Glutamatergic neuron (in vitro differentiated cells): ENCODE results near the gene LAMTOR2. TPM values are rescaled to one million over a fixed set of nuclear protein-coding genes. Genes with fewer than 3 reads are reported as not detected.
A peak's percentile ranks its signal among the peaks of the same experiment; 100 is the strongest.

Experiments used
- DNase-seq: peaks from one replicate; pipeline ENCODE4 v3.0.0; 2022
- H3K27ac Mint-ChIP-seq: one replicate; pipeline ENCODE4 v1.8.0; 2020; ENCODE audit warnings: mild to moderate bottlenecking, mixed read lengths, inconsistent platforms; ENCODE audit not compliant: unreplicated experiment
- H3K27me3 Mint-ChIP-seq: one replicate; pipeline ENCODE4 v1.8.0; 2020; ENCODE audit warnings: mild to moderate bottlenecking, moderate library complexity, mixed read lengths, inconsistent platforms; ENCODE audit not compliant: unreplicated experiment
- H3K36me3 Mint-ChIP-seq: one replicate; pipeline ENCODE4 v1.8.0; 2020; ENCODE audit warnings: mild to moderate bottlenecking, mixed read lengths, inconsistent platforms; ENCODE audit not compliant: unreplicated experiment
- H3K4me1 Mint-ChIP-seq: one replicate; pipeline ENCODE4 v1.8.0; 2020; ENCODE audit warnings: mild to moderate bottlenecking, low read depth, mixed read lengths, inconsistent platforms; ENCODE audit not compliant: unreplicated experiment
- H3K4me3 Mint-ChIP-seq: one replicate; pipeline ENCODE4 v1.8.0; 2020; ENCODE audit warnings: mild to moderate bottlenecking, mixed read lengths, inconsistent platforms; ENCODE audit not compliant: unreplicated experiment
- H3K9me3 Mint-ChIP-seq: one replicate; pipeline ENCODE4 v1.8.0; 2020; ENCODE audit warnings: mild to moderate bottlenecking, moderate library complexity, mixed read lengths, inconsistent platforms; ENCODE audit not compliant: unreplicated experiment
- total RNA-seq: library from RNA; stranded (reverse); fragmentation: NEBNext Ultra II Directional; extraction: Animal tissue kit (Norgen Biotek cat#: 25700); gene quantifications from one replicate; pipeline ENCODE4 v1.2.1, GENCODE V29; 2021; ENCODE audit not compliant: unreplicated experiment
- TF ChIP-seq, protein P1 (sequence below): fragments of 200-600 bp; sonication (generic); IDR thresholded peaks from one replicate; pipeline ENCODE4 v1.5.0; 2021; ENCODE audit not compliant: partially characterized antibody, unreplicated experiment

LAMTOR2 gene
- total RNA-seq, 1 donor from 2014 or later = 47.0 TPM

DNA sequence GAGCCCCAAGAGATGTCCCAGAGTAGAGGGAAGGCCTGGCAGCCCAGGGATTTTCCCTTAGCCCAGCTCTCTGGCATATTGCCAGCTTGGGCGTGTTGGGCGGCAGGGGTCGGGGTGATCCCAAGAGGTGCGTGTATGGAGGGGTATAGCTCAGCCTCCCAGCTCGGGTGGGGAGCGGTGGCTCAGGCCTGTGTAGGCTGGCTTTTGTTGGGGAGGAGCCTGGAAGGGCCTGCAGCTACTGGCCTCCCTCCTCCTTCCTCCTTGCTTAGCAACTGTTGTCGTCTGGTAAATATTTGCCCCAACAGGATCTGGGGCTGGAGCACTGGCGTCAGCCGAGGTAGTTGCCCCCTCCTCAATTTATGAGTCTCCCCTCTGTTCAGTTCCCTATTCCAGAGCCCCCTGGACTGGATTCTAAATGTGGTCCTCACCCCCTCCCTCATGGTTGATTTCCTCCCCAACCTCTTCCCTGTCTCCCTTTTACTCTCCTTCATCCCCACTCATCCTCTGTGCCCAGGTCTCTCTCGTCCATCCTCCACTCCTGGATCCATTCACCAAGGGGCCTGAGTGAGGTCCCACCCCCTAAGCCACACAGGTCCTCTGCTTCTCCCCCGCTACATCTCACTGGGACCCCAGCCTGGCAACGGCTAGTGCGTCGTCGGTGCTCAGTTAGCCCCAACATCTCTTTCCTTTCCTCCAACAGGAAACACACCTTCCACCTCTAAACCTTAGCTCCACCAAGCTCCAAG lies 49.7 kb downstream of the LAMTOR2 start:
- DNase-seq = no peak
- H3K27ac Mint-ChIP-seq = no peak overlapping the region
- H3K4me1 Mint-ChIP-seq = peaks cover 21% of the 10 kb centered on the region
- peaks cover 7% of the 10 kb centered on the region for H3K27me3 Mint-ChIP-seq
- peak overlapping the region; percentile 59 for H3K4me3 Mint-ChIP-seq
- no peaks in the 10 kb centered on the region for H3K36me3 Mint-ChIP-seq
- TF ChIP-seq, protein P1, sequence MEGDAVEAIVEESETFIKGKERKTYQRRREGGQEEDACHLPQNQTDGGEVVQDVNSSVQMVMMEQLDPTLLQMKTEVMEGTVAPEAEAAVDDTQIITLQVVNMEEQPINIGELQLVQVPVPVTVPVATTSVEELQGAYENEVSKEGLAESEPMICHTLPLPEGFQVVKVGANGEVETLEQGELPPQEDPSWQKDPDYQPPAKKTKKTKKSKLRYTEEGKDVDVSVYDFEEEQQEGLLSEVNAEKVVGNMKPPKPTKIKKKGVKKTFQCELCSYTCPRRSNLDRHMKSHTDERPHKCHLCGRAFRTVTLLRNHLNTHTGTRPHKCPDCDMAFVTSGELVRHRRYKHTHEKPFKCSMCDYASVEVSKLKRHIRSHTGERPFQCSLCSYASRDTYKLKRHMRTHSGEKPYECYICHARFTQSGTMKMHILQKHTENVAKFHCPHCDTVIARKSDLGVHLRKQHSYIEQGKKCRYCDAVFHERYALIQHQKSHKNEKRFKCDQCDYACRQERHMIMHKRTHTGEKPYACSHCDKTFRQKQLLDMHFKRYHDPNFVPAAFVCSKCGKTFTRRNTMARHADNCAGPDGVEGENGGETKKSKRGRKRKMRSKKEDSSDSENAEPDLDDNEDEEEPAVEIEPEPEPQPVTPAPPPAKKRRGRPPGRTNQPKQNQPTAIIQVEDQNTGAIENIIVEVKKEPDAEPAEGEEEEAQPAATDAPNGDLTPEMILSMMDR = no peak
- peaks cover 6% of the 10 kb centered on the region for H3K9me3 Mint-ChIP-seq

DNA sequence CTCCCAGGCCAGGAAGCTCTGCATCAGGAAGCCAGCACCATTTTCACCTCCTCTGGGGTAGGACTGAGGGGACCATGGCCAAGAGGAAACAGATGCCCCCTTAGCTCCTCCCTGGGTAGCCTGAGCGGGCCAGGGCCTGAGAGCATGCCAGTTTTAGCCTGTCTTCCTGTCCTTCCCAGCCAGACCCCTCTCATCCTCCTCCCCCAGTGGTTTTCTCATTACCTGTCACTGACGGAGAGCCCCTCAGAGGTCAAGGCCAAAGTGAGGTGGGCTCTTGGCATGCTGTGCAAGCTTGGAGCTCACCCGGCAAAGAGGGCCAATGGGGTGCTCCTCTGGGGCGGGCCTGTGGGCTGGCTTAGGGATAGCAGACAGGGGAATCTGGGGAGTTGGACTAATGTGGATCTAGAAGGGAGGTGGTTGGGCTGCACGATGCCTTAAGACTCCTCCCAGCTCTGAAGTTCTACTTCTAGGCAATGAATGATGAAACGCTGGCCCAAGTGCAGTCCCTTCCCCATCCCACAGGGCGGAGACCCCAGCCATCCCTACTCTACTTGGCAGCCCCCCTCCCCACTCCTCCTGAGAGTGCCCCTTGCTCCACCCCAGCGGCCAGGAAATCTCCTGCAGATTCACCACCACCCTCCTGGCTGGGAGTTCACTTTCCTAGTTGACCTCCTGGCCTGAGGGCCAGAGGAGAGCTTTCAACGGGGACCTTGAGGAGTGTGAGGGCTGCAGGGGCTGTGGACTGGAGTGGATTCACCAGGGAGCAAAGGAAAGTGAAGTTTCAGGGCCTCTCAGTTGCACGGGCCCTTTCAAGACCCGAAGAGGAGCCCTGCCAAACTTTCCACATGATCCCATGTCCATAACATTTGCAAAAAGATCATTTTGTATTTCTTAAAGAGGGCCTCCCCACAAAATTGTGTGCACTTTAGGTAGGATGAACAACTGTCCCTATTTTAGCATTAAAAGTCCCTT lies 50.6 kb downstream of the LAMTOR2 start:
- Mint-ChIP-seq H3K4me3 (peak overlapping the region; percentile 74), H3K36me3 (no peaks in the 10 kb centered on the region), H3K27ac (no peak overlapping the region), H3K9me3 (peaks cover 8% of the 10 kb centered on the region), H3K4me1 (peaks cover 21% of the 10 kb centered on the region), H3K27me3 (peaks cover 5% of the 10 kb centered on the region)
- TF ChIP-seq, protein P1 = no peak
- no peak for DNase-seq

DNA sequence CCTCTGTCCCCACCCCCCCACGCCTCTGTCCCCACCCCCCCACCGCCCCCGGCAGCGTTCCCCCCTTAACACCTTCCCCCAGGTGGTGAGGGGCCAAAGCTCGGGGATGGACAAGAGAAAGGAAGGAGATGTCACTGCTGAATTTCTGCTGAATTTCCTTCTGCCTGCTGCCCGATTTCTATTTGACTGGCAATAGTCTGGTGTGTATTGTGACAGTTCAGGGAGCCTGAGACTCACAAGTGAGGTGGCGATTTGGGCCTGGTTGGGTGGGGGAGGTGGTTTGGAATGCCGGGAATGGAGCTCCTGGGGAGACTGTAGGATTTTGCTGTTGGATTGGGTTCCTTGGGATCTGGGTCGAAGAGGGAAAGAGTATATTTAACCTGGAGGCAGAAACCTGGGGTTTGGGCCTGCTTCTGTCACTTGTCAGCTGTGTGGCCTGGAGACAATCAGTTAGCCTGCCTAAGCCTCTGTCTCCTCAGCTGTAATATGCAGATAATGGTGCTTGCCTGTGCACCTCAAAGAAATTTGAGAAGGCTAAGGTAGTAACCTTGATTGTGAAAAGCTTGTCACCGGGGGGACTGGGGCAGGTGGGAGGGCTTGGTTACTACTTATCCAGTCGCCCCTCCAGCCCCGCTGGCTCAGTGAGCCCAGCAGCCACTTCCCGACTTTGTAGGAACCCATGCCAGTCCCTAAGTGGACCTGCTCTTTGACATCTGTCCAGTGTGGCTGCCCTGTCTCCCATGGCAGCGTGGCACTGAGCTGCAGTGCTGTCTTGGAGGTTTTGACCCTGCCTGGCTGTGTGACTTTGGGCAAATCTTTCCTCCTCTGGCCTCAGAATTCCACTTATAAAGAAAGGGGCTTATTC lies 52.3 kb downstream of the LAMTOR2 start:
- TF ChIP-seq, protein P1 = no peak
- Mint-ChIP-seq H3K36me3 (no peaks in the 10 kb centered on the region), H3K9me3 (peaks cover 8% of the 10 kb centered on the region), H3K4me1 (peaks cover 16% of the 10 kb centered on the region), H3K27me3 (peaks cover 4% of the 10 kb centered on the region), H3K4me3 (peak overlapping the region; percentile 28), H3K27ac (peak overlapping the region; percentile 26)
- DNase-seq = no peak

DNA sequence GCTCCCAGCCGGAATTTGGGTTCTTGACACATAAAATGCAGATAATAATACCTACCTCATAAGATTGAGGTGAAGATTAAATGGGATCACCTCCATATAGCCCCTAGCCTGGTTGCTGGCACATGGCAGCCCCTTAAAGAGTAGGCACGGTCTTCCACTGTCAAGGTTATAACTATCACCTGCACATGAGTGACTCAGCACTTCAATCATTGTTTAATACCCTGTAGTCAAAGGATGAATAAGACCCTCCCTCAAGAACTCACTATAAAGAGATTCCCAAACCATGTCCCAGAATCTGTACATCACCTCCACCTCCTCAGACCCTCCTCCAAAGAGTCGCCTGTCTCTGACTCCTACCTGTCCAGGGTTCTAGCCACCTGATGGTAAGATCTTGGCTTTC lies 53.5 kb downstream of the LAMTOR2 start:
- peaks cover 4% of the 10 kb centered on the region for H3K27me3 Mint-ChIP-seq
- H3K36me3 Mint-ChIP-seq = no peaks in the 10 kb centered on the region
- peaks cover 14% of the 10 kb centered on the region for H3K4me1 Mint-ChIP-seq
- H3K27ac Mint-ChIP-seq = no peak overlapping the region
- no peak for DNase-seq
- H3K9me3 Mint-ChIP-seq = peaks cover 6% of the 10 kb centered on the region
- TF ChIP-seq, protein P1 = no peak
- no peak overlapping the region for H3K4me3 Mint-ChIP-seq

Other genes with a start within 250 kb of the LAMTOR2 start
- 82.8 TPM for gene GON4L, start 197.6 kb upstream of the LAMTOR2 start, total RNA-seq
- 419 TPM for gene SYT11, start 195.2 kb upstream of the LAMTOR2 start, total RNA-seq
- 35.9 TPM for gene RIT1, start 143.4 kb upstream of the LAMTOR2 start, total RNA-seq
- 51.8 TPM for gene KHDC4, start 120.4 kb upstream of the LAMTOR2 start, total RNA-seq
- gene RXFP4, start 113.1 kb upstream of the LAMTOR2 start, total RNA-seq = not detected
- 222 TPM for gene ARHGEF2, start 76.2 kb upstream of the LAMTOR2 start, total RNA-seq
- gene SSR2, start 33.8 kb upstream of the LAMTOR2 start, total RNA-seq = 199 TPM
- gene UBQLN4, start 984 bp upstream of the LAMTOR2 start, total RNA-seq = 52.4 TPM
- gene RAB25, start 6.4 kb downstream of the LAMTOR2 start, total RNA-seq = not detected
- gene MEX3A, start 27.7 kb downstream of the LAMTOR2 start, total RNA-seq = 114 TPM
- gene LMNA, start 59.9 kb downstream of the LAMTOR2 start, total RNA-seq = 47.7 TPM
- gene SEMA4A, start 98.8 kb downstream of the LAMTOR2 start, total RNA-seq = 4.0 TPM
- gene SLC25A44, start 139.3 kb downstream of the LAMTOR2 start, total RNA-seq = 66.0 TPM
- gene PMF1, start 158.2 kb downstream of the LAMTOR2 start, total RNA-seq = 31.6 TPM
- not detected for gene BGLAP, start 187.4 kb downstream of the LAMTOR2 start, total RNA-seq
- gene PAQR6, start 193.3 kb downstream of the LAMTOR2 start, total RNA-seq = 10.8 TPM
- 86.6 TPM for gene SMG5, start 228.0 kb downstream of the LAMTOR2 start, total RNA-seq
- gene TMEM79, start 229.5 kb downstream of the LAMTOR2 start, total RNA-seq = 2.4 TPM
- gene GLMP, start 240.9 kb downstream of the LAMTOR2 start, total RNA-seq = 35.4 TPM
- not detected for gene VHLL, start 244.5 kb downstream of the LAMTOR2 start, total RNA-seq